ENCODE data around the gene GALNT11.

- TF ChIP-seq, protein P1, sequence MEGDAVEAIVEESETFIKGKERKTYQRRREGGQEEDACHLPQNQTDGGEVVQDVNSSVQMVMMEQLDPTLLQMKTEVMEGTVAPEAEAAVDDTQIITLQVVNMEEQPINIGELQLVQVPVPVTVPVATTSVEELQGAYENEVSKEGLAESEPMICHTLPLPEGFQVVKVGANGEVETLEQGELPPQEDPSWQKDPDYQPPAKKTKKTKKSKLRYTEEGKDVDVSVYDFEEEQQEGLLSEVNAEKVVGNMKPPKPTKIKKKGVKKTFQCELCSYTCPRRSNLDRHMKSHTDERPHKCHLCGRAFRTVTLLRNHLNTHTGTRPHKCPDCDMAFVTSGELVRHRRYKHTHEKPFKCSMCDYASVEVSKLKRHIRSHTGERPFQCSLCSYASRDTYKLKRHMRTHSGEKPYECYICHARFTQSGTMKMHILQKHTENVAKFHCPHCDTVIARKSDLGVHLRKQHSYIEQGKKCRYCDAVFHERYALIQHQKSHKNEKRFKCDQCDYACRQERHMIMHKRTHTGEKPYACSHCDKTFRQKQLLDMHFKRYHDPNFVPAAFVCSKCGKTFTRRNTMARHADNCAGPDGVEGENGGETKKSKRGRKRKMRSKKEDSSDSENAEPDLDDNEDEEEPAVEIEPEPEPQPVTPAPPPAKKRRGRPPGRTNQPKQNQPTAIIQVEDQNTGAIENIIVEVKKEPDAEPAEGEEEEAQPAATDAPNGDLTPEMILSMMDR (IDR thresholded peaks at IDR 0.05) = no peak
- no peak for TF ChIP-seq POLR2A (IDR thresholded peaks at IDR 0.05)
These were observed 79.7 kb downstream of the GALNT11 start for GRCh38 chr7:152105205-152105604.

Data from Peyer's patch (tissue), 4 donors.